Neural progenitor cell (in vitro differentiated cells): Measurements from ENCODE around the gene FBXL17.

Experiments
- EZH2 ChIP-seq: fragments of 200-600 bp; sonication (generic); IDR thresholded peaks from 2 replicates; pipeline ENCODE4 v1.6.1; 2017; ENCODE audit warnings: antibody characterized with exemption, mild to moderate bottlenecking, moderate library complexity
- EZH2phosphoT487 ChIP-seq: fragments of 200-600 bp; sonication (generic); IDR thresholded peaks from 2 replicates; pipeline ENCODE4 v1.6.1; 2017; ENCODE audit warnings: antibody characterized with exemption
- TF ChIP-seq, protein P1 (sequence below): fragments of 200-600 bp; sonication (generic); IDR thresholded peaks from 2 replicates; pipeline ENCODE4 v1.5.1; 2017; ENCODE audit warnings: antibody characterized with exemption, mild to moderate bottlenecking

DNA sequence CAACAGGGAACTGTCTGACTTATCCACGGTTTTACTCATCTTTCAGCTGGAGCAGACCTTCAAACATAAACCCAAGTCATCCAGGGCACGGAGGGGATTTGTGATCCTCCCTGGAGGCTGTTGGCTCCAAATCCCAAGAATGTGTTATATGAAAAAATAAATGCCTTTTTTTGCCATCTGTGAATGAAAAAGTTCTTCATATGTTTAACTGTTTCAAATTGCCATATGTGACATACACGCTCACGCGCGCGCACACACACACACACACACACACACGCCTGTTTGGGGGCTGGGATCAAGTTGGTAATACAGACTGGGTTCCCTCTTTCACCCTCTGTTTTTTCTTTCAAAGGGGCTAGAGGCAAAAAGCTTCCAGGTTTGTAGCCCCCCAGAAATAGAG is 546.8 kb downstream of the FBXL17 start:
- TF ChIP-seq, protein P1, sequence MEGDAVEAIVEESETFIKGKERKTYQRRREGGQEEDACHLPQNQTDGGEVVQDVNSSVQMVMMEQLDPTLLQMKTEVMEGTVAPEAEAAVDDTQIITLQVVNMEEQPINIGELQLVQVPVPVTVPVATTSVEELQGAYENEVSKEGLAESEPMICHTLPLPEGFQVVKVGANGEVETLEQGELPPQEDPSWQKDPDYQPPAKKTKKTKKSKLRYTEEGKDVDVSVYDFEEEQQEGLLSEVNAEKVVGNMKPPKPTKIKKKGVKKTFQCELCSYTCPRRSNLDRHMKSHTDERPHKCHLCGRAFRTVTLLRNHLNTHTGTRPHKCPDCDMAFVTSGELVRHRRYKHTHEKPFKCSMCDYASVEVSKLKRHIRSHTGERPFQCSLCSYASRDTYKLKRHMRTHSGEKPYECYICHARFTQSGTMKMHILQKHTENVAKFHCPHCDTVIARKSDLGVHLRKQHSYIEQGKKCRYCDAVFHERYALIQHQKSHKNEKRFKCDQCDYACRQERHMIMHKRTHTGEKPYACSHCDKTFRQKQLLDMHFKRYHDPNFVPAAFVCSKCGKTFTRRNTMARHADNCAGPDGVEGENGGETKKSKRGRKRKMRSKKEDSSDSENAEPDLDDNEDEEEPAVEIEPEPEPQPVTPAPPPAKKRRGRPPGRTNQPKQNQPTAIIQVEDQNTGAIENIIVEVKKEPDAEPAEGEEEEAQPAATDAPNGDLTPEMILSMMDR: no peak
- TF ChIP-seq EZH2phosphoT487 (no peak), EZH2 (no peak)
